Hepatocyte (in vitro differentiated cells): ENCODE measurements around the gene RNF121. TPM values are rescaled to one million over a fixed set of nuclear protein-coding genes. Genes with fewer than 3 reads are reported as not detected.

Source experiments
- DNase-seq: peaks from one replicate; pipeline ENCODE4 v3.0.0-alpha.2; 2016; ENCODE audit warnings: low spot score
- H2AFZ ChIP-seq: fragments of 200-600 bp; sonication (generic); 2 replicates; pipeline ENCODE4 v1.6.0; 2016; ENCODE audit warnings: antibody characterized with exemption, mild to moderate bottlenecking
- H3K27ac ChIP-seq: fragments of 200-600 bp; sonication (generic); 2 replicates; pipeline ENCODE4 v1.5.1; 2016; ENCODE audit warnings: mild to moderate bottlenecking
- H3K27me3 ChIP-seq: fragments of 200-600 bp; sonication (generic); 2 replicates; pipeline ENCODE4 v1.6.1; 2016
- H3K36me3 ChIP-seq: fragments of 200-600 bp; sonication (generic); replicated peaks from 2 replicates; pipeline ENCODE4 v1.5.1; 2016; ENCODE audit warnings: low read depth; ENCODE audit not compliant: insufficient read depth
- H3K4me1 ChIP-seq: fragments of 200-600 bp; sonication (generic); 2 replicates; pipeline ENCODE4 v1.5.1; 2016; ENCODE audit warnings: mild to moderate bottlenecking, moderate library complexity; ENCODE audit not compliant: insufficient read depth
- H3K4me2 ChIP-seq: fragments of 200-600 bp; sonication (generic); 2 replicates; pipeline ENCODE4 v1.6.0; 2016
- H3K4me3 ChIP-seq: fragments of 200-600 bp; sonication (generic); 2 replicates; pipeline ENCODE4 v1.5.1; 2016; ENCODE audit warnings: mild to moderate bottlenecking
- H3K79me2 ChIP-seq: fragments of 200-600 bp; sonication (generic); 2 replicates; pipeline ENCODE4 v1.6.0; 2017; ENCODE audit warnings: mild to moderate bottlenecking
- H3K9me2 ChIP-seq: fragments of 200-600 bp; sonication (generic); replicated peaks from 2 replicates; pipeline ENCODE4 v1.6.0; 2017; ENCODE audit warnings: mild to moderate bottlenecking; ENCODE audit not compliant: insufficient read depth
- H3K9me3 ChIP-seq: fragments of 200-600 bp; sonication (generic); 2 replicates; pipeline ENCODE4 v1.5.1; 2016; ENCODE audit warnings: low read depth, mild to moderate bottlenecking
- H4K20me1 ChIP-seq: fragments of 200-600 bp; sonication (generic); 2 replicates; pipeline ENCODE4 v1.6.0; 2016; ENCODE audit warnings: mild to moderate bottlenecking; ENCODE audit not compliant: insufficient read depth, poor library complexity, severe bottlenecking
- EZH2 ChIP-seq: fragments of 200-600 bp; sonication (generic); IDR thresholded peaks from 2 replicates; pipeline ENCODE4 v1.6.1; 2016; ENCODE audit warnings: antibody characterized with exemption, mild to moderate bottlenecking, borderline replicate concordance
- EZH2phosphoT487 ChIP-seq: fragments of 200-600 bp; sonication (generic); IDR thresholded peaks from one replicate; pipeline ENCODE4 v1.6.1; 2018; ENCODE audit warnings: antibody characterized with exemption, mild to moderate bottlenecking, low read depth, moderate library complexity; ENCODE audit not compliant: unreplicated experiment, severe bottlenecking
- WGBS: methylation state at CpG from one replicate; pipeline ENCODE4 v1.1.6; 2016; ENCODE audit warnings: low lambda C conversion rate; ENCODE audit errors: missing lambda C conversion rate; 5-methylcytosine and 5-hydroxymethylcytosine counted together
- polyA plus RNA-seq: library from polyadenylated mRNA; unstranded; fragments of >200 nt; fragmentation: Nextera tagmentation; extraction: Ambion mirVana; gene quantifications from 2 replicates; pipeline ENCODE4 v1.2.1, GENCODE V29; 2016
- total RNA-seq: library from RNA; depleted of rRNA; stranded (reverse); fragments of >200 nt; gene quantifications from 2 replicates; pipeline ENCODE4 v1.2.3, GENCODE V29; 2014
- TF ChIP-seq, protein P1 (sequence below): fragments of 200-600 bp; sonication (generic); IDR thresholded peaks from 2 replicates; pipeline ENCODE4 v1.5.1; 2016; ENCODE audit warnings: antibody characterized with exemption, mild to moderate bottlenecking; ENCODE audit not compliant: poor library complexity

Gene RNF121
- total and polyA plus RNA-seq, 2 experiments from 2014 or later, result 26.5 to 29.4 TPM

- 73% methylated on average over 7 of the region's 7 CpGs for WGBS
- Histone ChIP-seq H3K79me2 (peaks cover 71% of the 10 kb centered on the region), H3K36me3 (no peaks in the 10 kb centered on the region), H3K4me2 (peak overlapping the region; percentile 12), H3K9me3 (no peaks in the 10 kb centered on the region), H3K4me3 (no peak overlapping the region), H3K9me2 (no peaks in the 10 kb centered on the region), H3K4me1 (peaks cover 14% of the 10 kb centered on the region), H4K20me1 (no peaks in the 10 kb centered on the region), H2AFZ (no peak overlapping the region), H3K27me3 (no peaks in the 10 kb centered on the region), H3K27ac (peak overlapping the region; percentile 78)
- DNase-seq, result peak; percentile 53
- TF ChIP-seq EZH2phosphoT487 (no peak), EZH2 (no peak)
- TF ChIP-seq, protein P1, sequence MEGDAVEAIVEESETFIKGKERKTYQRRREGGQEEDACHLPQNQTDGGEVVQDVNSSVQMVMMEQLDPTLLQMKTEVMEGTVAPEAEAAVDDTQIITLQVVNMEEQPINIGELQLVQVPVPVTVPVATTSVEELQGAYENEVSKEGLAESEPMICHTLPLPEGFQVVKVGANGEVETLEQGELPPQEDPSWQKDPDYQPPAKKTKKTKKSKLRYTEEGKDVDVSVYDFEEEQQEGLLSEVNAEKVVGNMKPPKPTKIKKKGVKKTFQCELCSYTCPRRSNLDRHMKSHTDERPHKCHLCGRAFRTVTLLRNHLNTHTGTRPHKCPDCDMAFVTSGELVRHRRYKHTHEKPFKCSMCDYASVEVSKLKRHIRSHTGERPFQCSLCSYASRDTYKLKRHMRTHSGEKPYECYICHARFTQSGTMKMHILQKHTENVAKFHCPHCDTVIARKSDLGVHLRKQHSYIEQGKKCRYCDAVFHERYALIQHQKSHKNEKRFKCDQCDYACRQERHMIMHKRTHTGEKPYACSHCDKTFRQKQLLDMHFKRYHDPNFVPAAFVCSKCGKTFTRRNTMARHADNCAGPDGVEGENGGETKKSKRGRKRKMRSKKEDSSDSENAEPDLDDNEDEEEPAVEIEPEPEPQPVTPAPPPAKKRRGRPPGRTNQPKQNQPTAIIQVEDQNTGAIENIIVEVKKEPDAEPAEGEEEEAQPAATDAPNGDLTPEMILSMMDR, result no peak
Observed at GRCh38 chr11:71948314-71949027, 19.6 kb downstream of the RNF121 start.

GRCh38 chr11:71949034-71949433, 20.2 kb downstream of the RNF121 start:
- Histone ChIP-seq H3K36me3 (no peaks in the 10 kb centered on the region), H3K4me1 (peaks cover 14% of the 10 kb centered on the region), H2AFZ (no peak overlapping the region), H3K4me3 (no peak overlapping the region), H3K27ac (peak overlapping the region; percentile 39), H3K79me2 (peaks cover 71% of the 10 kb centered on the region), H3K4me2 (peak overlapping the region; percentile 9), H3K27me3 (no peaks in the 10 kb centered on the region), H3K9me2 (no peaks in the 10 kb centered on the region), H4K20me1 (no peaks in the 10 kb centered on the region), H3K9me3 (no peaks in the 10 kb centered on the region)
- TF ChIP-seq EZH2, result no peak
- TF ChIP-seq, protein P1, result no peak
- no peak for TF ChIP-seq EZH2phosphoT487
- WGBS, result 77% methylated on average over 6 of the region's 6 CpGs
- DNase-seq, result no peak

GRCh38 chr11:71951741-71952310, 23.0 kb downstream of the RNF121 start:
- Histone ChIP-seq H3K27me3 (no peaks in the 10 kb centered on the region), H2AFZ (no peak overlapping the region), H3K4me3 (no peak overlapping the region), H3K9me3 (no peaks in the 10 kb centered on the region), H4K20me1 (no peaks in the 10 kb centered on the region), H3K4me2 (no peak overlapping the region), H3K36me3 (no peaks in the 10 kb centered on the region), H3K79me2 (peaks cover 79% of the 10 kb centered on the region), H3K9me2 (no peaks in the 10 kb centered on the region), H3K27ac (no peak overlapping the region), H3K4me1 (peaks cover 10% of the 10 kb centered on the region)
- 78% methylated on average over 4 of the region's 4 CpGs for WGBS
- TF ChIP-seq, protein P1, result no peak
- TF ChIP-seq EZH2, result no peak
- TF ChIP-seq EZH2phosphoT487, result no peak
- DNase-seq, result no peak
